GM21723 (cell line): Measurements from ENCODE around the gene ARHGAP45.

ENCODE experiments used
- ATAC-seq: cut with Tn5 transposase; IDR thresholded peaks from one replicate; pipeline ENCODE4 v1.9.1; 2021; ENCODE audit warnings: mild to moderate bottlenecking, moderate library complexity; ENCODE audit not compliant: unreplicated experiment

Gene ARHGAP45

GRCh38 chr19:1054102-1055027, 12.6 kb upstream of the ARHGAP45 start:
- no peak for ATAC-seq

GRCh38 chr19:1055028-1055425, 11.9 kb upstream of the ARHGAP45 start:
- ATAC-seq, result no peak

GRCh38 chr19:1055886-1056620, 10.9 kb upstream of the ARHGAP45 start:
- no peak for ATAC-seq

GRCh38 chr19:1057176-1057855, 9.7 kb upstream of the ARHGAP45 start:
- no peak for ATAC-seq

GRCh38 chr19:1058112-1058511, 8.9 kb upstream of the ARHGAP45 start:
- ATAC-seq, result no peak

- ATAC-seq, result no peak
These were observed 6.3 kb upstream of the ARHGAP45 start for GRCh38 chr19:1060689-1061088.

- ATAC-seq, result no peak
These were observed 5.0 kb upstream of the ARHGAP45 start for GRCh38 chr19:1061987-1062386.

GRCh38 chr19:1062387-1063029, 4.5 kb upstream of the ARHGAP45 start:
- no peak for ATAC-seq

GRCh38 chr19:1063030-1063908, 3.7 kb upstream of the ARHGAP45 start:
- no peak for ATAC-seq

GRCh38 chr19:1063909-1064660, 2.9 kb upstream of the ARHGAP45 start:
- ATAC-seq, result no peak

GRCh38 chr19:1064661-1065605, 2.0 kb upstream of the ARHGAP45 start:
- ATAC-seq, result no peak

- ATAC-seq, result no peak
These were observed 1.3 kb upstream of the ARHGAP45 start for GRCh38 chr19:1065606-1066109.

- ATAC-seq, result no peak
These were observed 668 bp upstream of the ARHGAP45 start for GRCh38 chr19:1066251-1066747.

- no peak for ATAC-seq
These were observed 482 bp downstream of the ARHGAP45 start for GRCh38 chr19:1067341-1067957.

- no peak for ATAC-seq
These were observed 1.3 kb downstream of the ARHGAP45 start for GRCh38 chr19:1068009-1069001.
